ENCODE results near the gene ANKS1A. TPM values are rescaled to one million over a fixed set of nuclear protein-coding genes. Genes with fewer than 3 reads are reported as not detected.

The ANKS1A gene
- total RNA-seq, 2 donors from 2014 or later, result 8.6 to 9.3 TPM

DNA sequence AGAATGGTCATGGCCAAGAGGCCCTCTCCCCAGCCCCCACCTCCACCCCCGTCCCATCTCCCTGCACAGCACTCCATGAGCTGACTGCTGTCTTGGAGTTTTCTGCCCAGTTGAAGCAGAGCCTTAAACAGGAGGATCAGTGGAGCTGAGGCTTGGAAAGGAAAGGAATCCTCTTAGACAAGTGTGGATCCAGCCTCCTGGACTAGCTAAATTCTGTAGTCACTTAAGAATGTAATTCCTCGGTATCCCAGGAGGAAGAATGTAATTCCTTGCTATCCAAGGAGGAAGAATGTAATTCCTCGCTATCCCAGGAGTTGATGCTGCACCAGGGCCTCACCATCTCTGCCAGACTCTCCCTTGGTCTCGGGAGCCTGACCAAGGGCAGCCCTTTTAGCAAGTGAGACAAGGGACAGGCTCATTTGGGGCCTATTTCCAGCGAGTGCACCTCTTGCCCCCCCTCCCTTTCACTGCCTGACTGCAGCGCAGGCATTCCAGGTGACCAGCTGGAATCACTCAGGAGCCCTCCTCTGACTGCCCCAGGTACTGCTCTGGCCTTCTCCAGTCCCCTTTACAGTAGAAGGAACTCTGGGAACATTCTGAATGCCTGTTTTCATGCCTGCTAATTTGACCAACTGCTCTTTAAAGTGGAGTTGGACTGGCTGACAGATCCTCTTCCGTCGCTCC is 175.8 kb downstream of the ANKS1A start:
- no peaks in the 10 kb centered on the region for H3K9me3 Mint-ChIP-seq
- H3K36me3 Mint-ChIP-seq, result peaks cover 0 to 4% of the 10 kb centered on the region in 2 donors
- no peak for ATAC-seq
- no peak for DNase-seq (ENCODE audit: low spot score in 2 of 2)
- H3K27ac Mint-ChIP-seq, result no peak overlapping the region

DNA sequence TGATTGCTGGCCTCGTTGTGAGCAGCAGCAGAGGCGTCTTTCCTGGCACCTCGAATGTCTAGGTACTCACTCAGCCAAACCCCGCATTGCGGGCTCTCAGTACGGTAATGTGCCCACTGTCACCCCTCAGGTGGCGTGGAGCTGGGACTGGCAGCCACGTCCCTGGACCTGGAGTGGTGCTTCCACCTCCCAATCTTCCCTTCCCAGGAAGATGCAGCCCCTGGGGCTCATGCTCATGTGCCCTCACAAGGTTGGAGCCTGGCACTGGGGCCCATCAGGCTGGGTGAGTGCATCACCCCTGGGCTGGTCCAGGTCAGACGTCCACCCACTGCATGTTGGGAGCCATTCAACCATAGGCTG is 176.4 kb downstream of the ANKS1A start:
- ATAC-seq (no peak), DNase-seq (ENCODE audit: low spot score in 2 of 2) (no peak)
- H3K36me3 Mint-ChIP-seq, result peaks cover 0 to 4% of the 10 kb centered on the region in 2 donors
- H3K27ac Mint-ChIP-seq, result no peak overlapping the region
- no peaks in the 10 kb centered on the region for H3K9me3 Mint-ChIP-seq

DNA sequence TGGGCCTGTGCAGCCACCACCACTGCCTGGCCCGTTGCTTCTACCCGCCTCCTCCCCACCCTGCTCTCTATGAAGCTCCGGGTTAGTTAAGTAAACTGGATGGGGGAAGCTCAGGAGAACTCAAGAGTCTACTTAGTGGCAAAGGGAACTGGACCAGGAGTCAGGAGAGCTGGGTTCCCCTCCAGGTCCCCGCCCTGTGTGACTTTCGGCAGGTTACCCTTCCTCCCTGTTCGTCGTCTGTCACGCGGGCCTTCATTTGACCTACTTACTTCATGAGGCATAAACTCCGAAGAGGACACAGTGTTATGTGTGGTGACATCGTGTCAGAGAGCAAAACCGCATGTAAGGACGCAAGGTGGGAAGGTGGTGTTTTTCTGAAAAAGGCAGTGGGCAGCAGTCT is 176.8 kb downstream of the ANKS1A start:
- Mint-ChIP-seq H3K36me3 (peaks cover 0 to 4% of the 10 kb centered on the region in 2 donors), H3K27ac (peak overlapping the region in 1 of 2 donors; percentile 61), H3K9me3 (no peaks in the 10 kb centered on the region)
- DNase-seq (ENCODE audit: low spot score in 2 of 2), result no peak
- ATAC-seq, result no peak

DNA sequence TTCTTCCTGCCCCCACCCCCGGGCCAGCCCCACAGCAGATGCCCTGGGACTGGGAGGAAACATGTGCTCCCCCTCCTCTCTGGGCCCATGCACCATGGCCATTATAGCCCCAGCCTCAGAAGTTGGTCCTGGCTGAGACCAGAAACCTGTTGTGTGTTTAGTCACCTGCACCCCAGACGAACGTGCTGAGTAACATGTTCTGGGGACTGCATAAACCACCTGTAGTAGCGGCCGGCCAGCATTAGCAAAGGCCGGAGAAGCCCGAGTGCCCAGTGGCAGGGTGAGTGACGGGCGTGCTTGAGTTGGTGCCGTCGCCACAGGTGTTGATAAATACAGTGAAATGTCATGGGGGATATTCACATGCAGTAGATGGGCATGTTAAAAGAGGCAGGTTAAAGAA is 178.2 kb downstream of the ANKS1A start:
- H3K27ac Mint-ChIP-seq, result no peak overlapping the region
- DNase-seq (ENCODE audit: low spot score in 2 of 2) (no peak), ATAC-seq (no peak)
- H3K9me3 Mint-ChIP-seq, result no peaks in the 10 kb centered on the region
- H3K36me3 Mint-ChIP-seq, result peaks cover 0 to 4% of the 10 kb centered on the region in 2 donors

DNA sequence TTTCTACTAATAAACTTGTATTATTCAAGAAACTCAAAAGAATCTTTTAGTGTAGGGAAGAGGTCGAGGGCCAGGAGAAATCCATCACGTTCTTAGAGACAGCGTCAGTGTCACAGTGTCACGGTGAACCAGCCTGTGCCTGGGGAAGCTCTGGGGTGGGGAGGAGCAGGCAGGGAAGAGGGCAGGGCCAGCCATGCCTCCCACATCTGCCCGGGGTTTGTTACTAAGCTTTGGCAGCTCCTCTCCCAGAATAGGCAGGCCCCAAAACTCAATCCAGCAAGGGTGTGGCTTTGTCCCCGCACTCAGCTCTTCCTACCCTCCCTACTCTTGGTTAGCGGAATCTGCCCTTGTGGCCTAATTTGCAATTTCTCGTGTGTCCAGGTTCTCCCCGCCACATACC is 179.2 kb downstream of the ANKS1A start:
- H3K9me3 Mint-ChIP-seq, result no peaks in the 10 kb centered on the region
- no peak overlapping the region for H3K27ac Mint-ChIP-seq
- H3K36me3 Mint-ChIP-seq, result peaks cover 0 to 4% of the 10 kb centered on the region in 2 donors
- ATAC-seq (no peak), DNase-seq (ENCODE audit: low spot score in 2 of 2) (no peak)

DNA sequence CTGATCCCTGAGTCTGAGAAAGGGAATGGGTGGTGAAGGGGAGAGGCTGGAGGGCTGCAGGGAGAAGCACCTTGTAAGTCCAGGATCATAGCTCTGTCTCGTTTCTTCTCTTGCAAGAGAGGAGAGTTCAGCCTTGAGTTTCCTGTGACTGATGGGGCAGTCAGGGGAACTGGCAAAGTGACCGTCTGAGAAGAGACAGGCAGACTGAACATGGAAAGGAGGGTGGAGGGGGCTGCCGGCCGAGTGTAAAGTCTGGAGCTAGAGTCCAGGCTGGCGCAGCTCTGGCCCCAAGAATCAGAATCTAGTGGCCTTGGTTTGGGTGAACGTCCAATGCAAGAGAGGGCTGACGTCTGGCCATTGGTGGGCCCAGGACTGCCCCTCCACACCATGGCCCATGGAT is 179.6 kb downstream of the ANKS1A start:
- Mint-ChIP-seq H3K9me3 (no peaks in the 10 kb centered on the region), H3K27ac (no peak overlapping the region), H3K36me3 (peaks cover 0 to 4% of the 10 kb centered on the region in 2 donors)
- no peak for DNase-seq (ENCODE audit: low spot score in 2 of 2)
- no peak for ATAC-seq

DNA sequence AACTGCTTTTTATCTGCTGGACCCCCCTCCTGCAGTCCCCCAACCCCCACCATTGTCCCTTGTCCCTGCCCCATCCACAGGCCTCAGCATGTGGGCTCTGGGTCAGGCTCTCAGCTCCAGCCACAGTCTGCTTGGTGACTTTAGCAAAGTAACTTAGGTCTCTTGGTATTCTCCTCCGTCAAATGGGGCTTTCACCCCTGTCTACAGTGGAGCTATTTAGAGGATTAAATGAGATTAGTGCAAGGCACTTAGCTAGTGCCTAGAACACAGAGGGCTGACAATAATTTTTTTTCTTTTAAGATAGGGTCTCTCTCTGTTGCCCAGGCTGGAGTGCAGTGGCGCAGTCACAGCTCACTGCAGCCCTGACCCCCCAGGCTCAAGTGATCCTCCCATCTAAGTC is 180.2 kb downstream of the ANKS1A start:
- no peak for DNase-seq (ENCODE audit: low spot score in 2 of 2)
- Mint-ChIP-seq H3K27ac (no peak overlapping the region), H3K36me3 (peaks cover 0 to 4% of the 10 kb centered on the region in 2 donors), H3K9me3 (no peaks in the 10 kb centered on the region)
- no peak for ATAC-seq

DNA sequence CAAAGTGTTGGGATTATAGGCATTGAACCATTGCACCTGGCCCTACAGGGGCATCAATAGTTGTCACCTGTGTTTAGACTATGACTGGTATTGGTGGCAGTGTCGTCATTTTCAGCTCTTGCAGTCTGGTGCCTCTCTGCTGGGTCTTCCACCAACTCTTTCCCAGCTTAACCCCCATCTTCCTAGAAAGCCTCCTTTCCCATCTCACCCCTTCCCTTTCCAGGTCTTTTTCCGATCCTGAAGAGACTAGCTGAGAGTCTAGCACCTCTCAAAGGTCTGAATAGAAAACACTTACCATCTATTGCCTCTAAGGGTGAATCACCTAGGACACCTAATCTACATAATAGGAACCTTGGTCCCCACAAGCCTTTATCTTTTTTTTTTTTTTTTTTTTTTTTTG is 181.1 kb downstream of the ANKS1A start:
- ATAC-seq, result no peak
- H3K36me3 Mint-ChIP-seq, result peaks cover 0 to 4% of the 10 kb centered on the region in 2 donors
- no peak for DNase-seq (ENCODE audit: low spot score in 2 of 2)
- peak overlapping the region in 1 of 2 donors; percentile 0 for H3K27ac Mint-ChIP-seq
- no peaks in the 10 kb centered on the region for H3K9me3 Mint-ChIP-seq

DNA sequence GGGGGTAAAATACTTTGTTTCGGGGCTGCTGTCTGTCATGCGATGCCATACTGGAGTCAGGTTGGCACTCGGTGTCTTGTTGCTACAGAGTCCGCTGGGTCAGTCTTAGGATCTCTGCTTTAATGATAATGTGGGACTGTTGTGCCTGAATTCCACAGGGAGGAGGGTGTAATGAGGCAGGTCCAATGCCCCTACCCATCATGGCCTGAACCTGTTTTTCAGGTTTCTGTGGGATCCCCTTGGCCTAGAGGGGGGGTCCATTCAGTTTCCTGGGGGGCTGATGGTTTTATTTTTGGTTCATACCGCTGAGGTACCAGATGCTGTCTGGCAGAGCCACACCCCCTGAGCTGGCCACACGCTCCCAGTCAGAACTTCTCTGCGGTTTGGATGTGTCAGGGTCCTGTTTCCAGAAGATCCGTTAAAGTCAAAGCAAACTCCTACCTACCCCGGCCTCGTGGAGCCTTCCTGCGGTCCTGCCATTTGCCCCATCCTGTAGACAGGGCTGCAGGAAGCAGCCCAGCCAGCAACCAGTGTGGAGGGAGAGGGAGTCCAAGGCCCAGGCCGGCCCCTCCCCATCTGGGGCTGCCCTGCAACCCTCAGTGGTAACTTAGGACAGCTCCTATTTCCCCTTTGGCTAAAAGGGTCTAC is 182.4 kb downstream of the ANKS1A start:
- ATAC-seq, result no peak
- no peak for DNase-seq (ENCODE audit: low spot score in 2 of 2)
- H3K27ac Mint-ChIP-seq, result peak overlapping the region in 1 of 2 donors; percentile 6
- no peaks in the 10 kb centered on the region for H3K9me3 Mint-ChIP-seq
- no peaks in the 10 kb centered on the region for H3K36me3 Mint-ChIP-seq

DNA sequence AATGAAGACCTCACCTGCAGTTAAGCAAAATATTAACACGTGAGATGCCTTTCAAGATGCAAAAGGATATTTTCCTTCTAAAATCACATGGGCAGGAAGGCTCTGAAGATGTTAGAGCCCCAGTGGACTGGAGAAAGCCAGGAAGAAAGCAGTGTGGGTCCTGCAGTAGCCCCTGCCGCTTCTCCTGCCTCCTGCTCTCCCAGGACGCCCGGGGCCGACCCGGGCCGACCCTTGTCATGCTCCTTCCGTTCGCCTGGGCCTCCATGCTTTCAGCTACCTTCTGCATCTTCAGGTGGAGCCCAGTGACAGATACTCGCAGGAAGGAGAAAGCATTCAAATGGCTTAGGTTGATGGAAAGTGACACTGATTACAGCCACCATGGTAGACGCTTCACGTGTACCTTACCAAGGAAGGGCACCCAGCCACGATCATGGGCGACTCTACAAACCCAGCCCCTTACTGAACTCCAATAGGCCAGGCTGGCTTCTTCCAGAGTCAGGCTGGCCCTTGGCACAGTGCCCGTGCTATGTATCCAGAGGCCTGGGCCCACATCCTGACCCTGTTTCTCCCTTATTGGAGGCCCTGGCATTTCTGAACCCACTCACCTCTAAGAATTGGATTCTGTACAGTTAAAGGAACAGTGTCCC is 183.1 kb downstream of the ANKS1A start:
- H3K36me3 Mint-ChIP-seq, result no peaks in the 10 kb centered on the region
- DNase-seq (ENCODE audit: low spot score in 2 of 2), result no peak
- ATAC-seq, result no peak
- no peaks in the 10 kb centered on the region for H3K9me3 Mint-ChIP-seq
- H3K27ac Mint-ChIP-seq, result no peak overlapping the region

DNA sequence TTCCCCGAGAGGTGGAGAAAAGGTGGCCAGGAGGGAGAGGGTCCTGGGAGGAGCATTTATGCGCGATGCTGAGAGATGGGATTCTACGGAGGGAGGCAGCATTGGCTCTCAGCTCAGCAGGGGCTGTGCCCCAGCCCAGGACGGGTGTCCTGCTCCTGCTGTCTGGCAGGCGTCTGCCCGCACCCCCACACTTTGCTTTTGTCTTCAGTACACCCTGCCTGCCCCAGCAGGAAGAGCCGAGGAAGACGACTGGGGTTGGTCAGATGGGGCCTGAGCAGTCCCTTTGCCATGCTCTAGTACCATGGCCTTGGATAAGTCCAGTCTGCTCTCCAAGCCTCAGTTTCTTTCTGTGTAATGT is 183.6 kb downstream of the ANKS1A start:
- Mint-ChIP-seq H3K9me3 (no peaks in the 10 kb centered on the region), H3K27ac (no peak overlapping the region), H3K36me3 (no peaks in the 10 kb centered on the region)
- ATAC-seq (no peak), DNase-seq (ENCODE audit: low spot score in 2 of 2) (no peak)

DNA sequence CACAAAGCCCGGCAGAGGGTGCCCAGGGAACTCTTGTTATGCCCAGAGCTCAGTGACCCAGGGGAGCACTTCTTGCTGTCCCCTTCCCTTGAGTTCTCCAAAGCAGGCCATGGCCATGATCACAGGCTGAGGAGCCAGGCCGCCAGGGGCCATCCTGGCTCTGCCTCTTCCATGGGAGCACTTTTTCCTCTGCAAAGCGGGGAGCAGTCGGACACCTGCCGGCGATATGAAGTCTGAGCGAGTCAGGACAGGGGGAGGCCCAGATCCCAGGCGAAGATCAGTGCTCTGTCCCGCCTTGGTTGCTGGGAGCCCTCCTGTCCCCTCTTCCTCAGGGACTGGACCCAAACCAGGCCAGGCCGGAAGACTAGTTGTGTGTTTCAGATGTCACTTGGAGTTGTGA is 184.2 kb downstream of the ANKS1A start:
- DNase-seq (ENCODE audit: low spot score in 2 of 2) (no peak), ATAC-seq (no peak)
- Mint-ChIP-seq H3K27ac (peak overlapping the region in 1 of 2 donors; percentile 53), H3K9me3 (no peaks in the 10 kb centered on the region), H3K36me3 (no peaks in the 10 kb centered on the region)

DNA sequence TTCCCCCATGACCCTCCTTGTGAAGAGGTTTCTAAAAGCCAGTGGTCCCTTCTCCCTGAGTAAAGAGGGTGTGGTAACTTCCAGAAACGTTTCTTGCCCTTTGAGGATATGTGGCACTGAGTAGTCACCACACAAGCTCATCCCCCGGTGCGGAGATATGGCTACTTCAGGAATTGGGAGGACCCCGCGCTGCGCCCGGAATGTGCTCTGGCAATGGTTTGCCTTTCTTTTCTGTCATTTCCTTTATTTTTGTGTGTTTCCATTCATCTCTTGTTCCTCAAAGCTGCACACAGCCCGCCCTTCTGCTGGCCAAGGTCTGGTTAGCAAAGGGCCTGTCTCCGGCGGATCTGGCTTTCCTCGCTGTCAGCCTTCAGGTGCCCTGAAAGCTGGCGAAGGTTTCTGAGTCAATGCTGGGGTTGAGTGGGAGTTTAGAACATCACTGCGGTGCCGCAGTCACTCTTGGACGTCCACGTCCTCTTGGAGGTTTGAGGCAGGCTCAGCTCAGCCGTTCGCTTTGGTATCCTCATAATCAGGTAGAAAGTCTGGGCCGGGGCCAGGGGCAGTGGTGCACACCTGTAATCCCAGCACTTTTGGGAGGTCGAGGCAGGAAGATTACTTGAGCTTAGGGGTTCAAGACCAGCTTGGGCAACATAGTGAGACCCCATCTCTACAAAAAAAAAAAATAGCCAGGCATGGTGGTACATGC is 184.9 kb downstream of the ANKS1A start:
- ATAC-seq (no peak), DNase-seq (ENCODE audit: low spot score in 2 of 2) (no peak)
- Mint-ChIP-seq H3K27ac (peak overlapping the region in 1 of 2 donors; percentile 1), H3K36me3 (no peaks in the 10 kb centered on the region), H3K9me3 (no peaks in the 10 kb centered on the region)

DNA sequence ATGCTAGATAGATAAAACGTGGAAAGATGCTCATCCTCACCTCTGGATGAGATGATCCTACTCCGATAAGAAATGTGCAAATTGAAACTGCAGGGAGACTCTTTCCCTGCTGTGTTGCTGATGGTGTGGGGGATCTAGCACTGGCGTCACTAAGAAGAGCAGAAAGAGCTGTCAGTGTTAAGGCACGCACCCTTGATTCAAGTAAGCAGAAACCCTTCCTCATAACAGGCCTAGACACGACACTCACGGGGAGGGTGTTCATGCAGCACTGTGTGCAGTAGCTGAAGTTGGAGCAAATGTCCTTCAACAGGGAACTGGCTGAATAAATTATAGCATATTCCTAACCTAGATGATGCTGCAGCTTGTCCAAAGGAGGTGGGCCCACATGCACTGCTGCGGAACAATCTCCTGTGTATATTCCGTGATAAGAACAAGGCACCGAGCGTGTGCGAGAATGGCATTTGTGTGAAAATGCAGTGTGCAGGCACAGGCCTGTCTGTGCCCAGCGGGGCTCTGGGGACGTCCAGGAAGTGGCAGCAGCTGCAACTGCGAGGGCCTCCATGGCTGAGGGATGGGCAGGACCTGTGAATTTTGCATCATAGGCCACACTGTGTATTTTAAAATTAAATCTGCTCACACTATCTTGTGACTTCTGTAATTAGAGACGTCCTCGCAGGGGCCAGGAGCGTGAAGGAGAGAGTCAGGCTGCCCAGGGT is 188.1 kb downstream of the ANKS1A start:
- Mint-ChIP-seq H3K9me3 (no peaks in the 10 kb centered on the region), H3K36me3 (peaks cover 0 to 5% of the 10 kb centered on the region in 2 donors), H3K27ac (peak overlapping the region in 1 of 2 donors; percentile 72)
- DNase-seq (ENCODE audit: low spot score in 2 of 2) (no peak), ATAC-seq (no peak)

DNA sequence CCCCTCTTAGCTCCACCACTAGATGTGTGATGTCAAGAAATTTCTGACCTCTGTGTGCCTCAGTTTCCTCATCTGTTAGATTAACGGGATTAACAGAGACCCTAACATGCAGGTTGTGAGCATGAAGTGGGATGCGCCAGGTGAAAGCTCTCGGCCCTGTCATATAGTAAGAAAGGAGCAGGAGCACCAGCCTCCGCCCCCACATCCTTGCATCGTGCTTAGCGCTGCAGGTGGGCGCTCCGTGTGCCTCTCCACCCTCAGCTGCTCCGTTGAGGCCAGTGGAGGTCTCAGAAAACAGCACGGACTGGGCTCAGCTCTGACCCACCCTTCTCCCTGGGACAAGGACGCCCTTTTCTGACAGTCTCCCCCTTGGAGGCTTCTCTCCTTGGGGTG is 188.7 kb downstream of the ANKS1A start:
- peak in 1 of 2 donors; percentile 18 for DNase-seq (ENCODE audit: low spot score in 2 of 2)
- H3K27ac Mint-ChIP-seq, result no peak overlapping the region
- H3K36me3 Mint-ChIP-seq, result peaks cover 0 to 5% of the 10 kb centered on the region in 2 donors
- no peak for ATAC-seq
- no peaks in the 10 kb centered on the region for H3K9me3 Mint-ChIP-seq

DNA sequence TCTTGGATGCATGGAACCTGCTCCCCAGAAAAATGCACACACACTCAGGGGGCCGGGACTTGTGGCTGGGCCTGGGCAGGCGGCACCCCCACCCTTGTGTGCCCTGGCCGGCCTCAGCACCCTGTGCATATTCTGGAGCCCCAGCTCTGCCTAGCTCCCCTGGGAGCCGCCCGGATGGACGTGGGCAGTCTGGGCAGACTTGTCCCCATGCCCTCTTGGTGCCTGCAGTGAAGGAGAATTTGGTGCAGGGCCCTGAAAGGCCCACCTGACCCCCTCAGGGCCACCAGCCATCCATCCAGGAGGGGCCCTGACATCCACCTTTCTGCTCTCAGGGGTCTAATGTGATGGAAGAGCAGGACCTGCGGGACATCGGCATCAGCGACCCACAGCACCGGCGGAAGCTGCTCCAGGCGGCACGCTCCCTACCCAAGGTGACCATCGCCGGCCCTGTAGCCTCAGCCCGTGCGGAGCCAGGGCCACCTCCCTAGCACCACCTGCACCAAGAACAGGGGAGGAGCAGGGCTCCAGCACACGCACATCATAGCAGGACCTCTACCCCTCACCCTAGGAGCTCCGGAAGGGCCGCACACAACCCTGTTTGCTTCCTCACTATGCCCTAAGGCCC is 189.3 kb downstream of the ANKS1A start:
- ATAC-seq (no peak), DNase-seq (ENCODE audit: low spot score in 2 of 2) (peak in 1 of 2 donors; percentile 37)
- H3K36me3 Mint-ChIP-seq, result peaks cover 0 to 5% of the 10 kb centered on the region in 2 donors
- H3K9me3 Mint-ChIP-seq, result no peaks in the 10 kb centered on the region
- H3K27ac Mint-ChIP-seq, result no peak overlapping the region
